Coronary artery (tissue), 2 donors: ENCODE results near the gene TIMM10B.

Experiments used
- DNase-seq: peaks from one replicate; pipeline ENCODE4 v3.0.0-alpha.2; 2017; ENCODE audit warnings: low spot score
- H3K27ac ChIP-seq, 2 donors: fragments of 200-600 bp; sonication (generic); one replicate each; pipeline ENCODE4 v1.5.1; 2016 to 2019
- H3K4me3 ChIP-seq: fragments of 200-600 bp; sonication (generic); 2 replicates; pipeline ENCODE4 v1.5.1; 2016; ENCODE audit warnings: mild to moderate bottlenecking, moderate library complexity
- CTCF ChIP-seq: fragments of 200-600 bp; sonication (generic); IDR thresholded peaks from one replicate; pipeline ENCODE4 v1.5.1; 2019; ENCODE audit warnings: antibody characterized with exemption

The TIMM10B gene

GRCh38 chr11:6488342-6488741 is 7.0 kb downstream of the TIMM10B start:
- H3K4me3 ChIP-seq, result no peak overlapping the region

GRCh38 chr11:6488821-6489220 is 7.5 kb downstream of the TIMM10B start:
- Histone ChIP-seq H3K4me3 (no peak overlapping the region), H3K27ac (no peak overlapping the region)
- TF ChIP-seq CTCF, result no peak
- DNase-seq, result no peak

More at GRCh38 chr11:6488342-6488741, 7.0 kb downstream of the TIMM10B start:
- no peak for TF ChIP-seq CTCF
- DNase-seq, result no peak
- no peak overlapping the region for H3K27ac ChIP-seq

- H3K4me3 ChIP-seq, result no peak overlapping the region
- H3K27ac ChIP-seq, result no peak overlapping the region
- DNase-seq, result no peak
- TF ChIP-seq CTCF, result no peak
Observed at GRCh38 chr11:6489306-6489705, 8.0 kb downstream of the TIMM10B start.

GRCh38 chr11:6497069-6497839 is 16.0 kb downstream of the TIMM10B start, which contains the start of gene DNHD1:
TSS of gene DNHD1 (plus strand) at chr11:6497280. CDS start at chr11:6498216, 936 bp downstream.
- no peak for TF ChIP-seq CTCF
- no peak for DNase-seq
- H3K4me3 ChIP-seq, result peak within 1 kb of the TSS; percentile 44
- peak within 1 kb of the TSS; percentile 43 to 52 for H3K27ac ChIP-seq

GRCh38 chr11:6498121-6498520 is 16.8 kb downstream of the TIMM10B start:
- Histone ChIP-seq H3K27ac (peak overlapping the region; percentile 43 to 52), H3K4me3 (no peak overlapping the region)
- no peak for TF ChIP-seq CTCF
- no peak for DNase-seq

- H3K4me3 ChIP-seq, result no peak overlapping the region
- no peak for DNase-seq
- peak overlapping the region in 1 of 2 donors; percentile 43 for H3K27ac ChIP-seq
- TF ChIP-seq CTCF, result no peak
Observed at GRCh38 chr11:6498544-6498943, 17.2 kb downstream of the TIMM10B start.

GRCh38 chr11:6502382-6502781 is 21.1 kb downstream of the TIMM10B start:
- no peak overlapping the region for H3K4me3 ChIP-seq
- DNase-seq, result no peak

More at GRCh38 chr11:6502382-6502781, 21.1 kb downstream of the TIMM10B start:
- no peak for TF ChIP-seq CTCF
- H3K27ac ChIP-seq, result no peak overlapping the region
